Astrocyte (in vitro differentiated cells and primary cell): ENCODE data around the gene ADAP1. TPM values are rescaled to one million over a fixed set of nuclear protein-coding genes. Genes with fewer than 3 reads are reported as not detected.

Experiments used
- DNase-seq: peaks from one replicate; pipeline ENCODE4 v3.0.0-alpha.2; 2010; ENCODE audit warnings: low read depth
- FAIRE-seq: peaks from 2 replicates; lab custom pipeline; 2011; peaks lifted over from hg19 to GRCh38; lab: Jason Lieb, UNC
- H2AFZ ChIP-seq: 2 replicates; pipeline ENCODE4 v1.6.0; 2012; ENCODE audit warnings: low read depth, low read length, inconsistent platforms
- H3K27ac ChIP-seq: 2 replicates; pipeline ENCODE4 v1.5.1; 2011; ENCODE audit warnings: low read depth, low read length, inconsistent platforms
- H3K27me3 ChIP-seq: 2 replicates; pipeline ENCODE4 v1.6.0; 2011; ENCODE audit warnings: low read length, inconsistent platforms; ENCODE audit not compliant: insufficient read depth
- H3K36me3 ChIP-seq: 2 replicates; pipeline ENCODE4 v1.5.1; 2011; ENCODE audit warnings: low read length, inconsistent platforms; ENCODE audit not compliant: insufficient read depth
- H3K4me1 ChIP-seq: 2 replicates; pipeline ENCODE4 v1.5.1; 2011; ENCODE audit warnings: low read length, inconsistent platforms; ENCODE audit not compliant: insufficient read depth
- H3K4me2 ChIP-seq: 2 replicates; pipeline ENCODE4 v1.6.0; 2012; ENCODE audit warnings: low read length, inconsistent platforms
- H3K4me3 ChIP-seq: 2 replicates; pipeline ENCODE4 v1.5.1; 2011; ENCODE audit warnings: low read depth, mild to moderate bottlenecking, low read length, inconsistent platforms; ENCODE audit not compliant: insufficient read depth
- H3K79me2 ChIP-seq: 2 replicates; pipeline ENCODE4 v1.6.0; 2012; ENCODE audit warnings: mild to moderate bottlenecking, low read length, inconsistent platforms; ENCODE audit not compliant: insufficient read depth
- H3K9ac ChIP-seq: 2 replicates; pipeline ENCODE4 v1.6.0; 2012; ENCODE audit warnings: mild to moderate bottlenecking, low read length, inconsistent platforms
- H3K9me3 ChIP-seq: 2 replicates; pipeline ENCODE4 v1.5.1; 2012; ENCODE audit warnings: low read depth, mild to moderate bottlenecking, low read length, inconsistent platforms; ENCODE audit not compliant: insufficient read depth
- H4K20me1 ChIP-seq: 2 replicates; pipeline ENCODE4 v1.6.0; 2012; ENCODE audit warnings: low read length, inconsistent platforms; ENCODE audit not compliant: insufficient read depth
- H3K27ac Mint-ChIP-seq: one replicate; pipeline ENCODE4 v1.8.0; 2021; ENCODE audit warnings: mild to moderate bottlenecking, mixed read lengths; ENCODE audit not compliant: unreplicated experiment
- H3K27me3 Mint-ChIP-seq: one replicate; pipeline ENCODE4 v1.8.0; 2021; ENCODE audit warnings: low read depth, mixed read lengths; ENCODE audit not compliant: unreplicated experiment
- H3K36me3 Mint-ChIP-seq: one replicate; pipeline ENCODE4 v1.8.0; 2021; ENCODE audit warnings: low read depth, mixed read lengths; ENCODE audit not compliant: unreplicated experiment
- H3K4me1 Mint-ChIP-seq: one replicate; pipeline ENCODE4 v1.8.0; 2021; ENCODE audit warnings: low read depth, mixed read lengths; ENCODE audit not compliant: unreplicated experiment
- H3K4me3 Mint-ChIP-seq: one replicate; pipeline ENCODE4 v1.8.0; 2021; ENCODE audit warnings: mild to moderate bottlenecking, moderate library complexity, mixed read lengths; ENCODE audit not compliant: unreplicated experiment
- H3K9me3 Mint-ChIP-seq: one replicate; pipeline ENCODE4 v1.8.0; 2021; ENCODE audit warnings: mild to moderate bottlenecking, mixed read lengths; ENCODE audit not compliant: unreplicated experiment
- EZH2 ChIP-seq: IDR thresholded peaks from 2 replicates; pipeline ENCODE4 v1.6.1; 2012; ENCODE audit warnings: mild to moderate bottlenecking, low read length, inconsistent platforms; ENCODE audit not compliant: insufficient read depth
- total RNA-seq: library from RNA; stranded (reverse); gene quantifications from 2 replicates; pipeline ENCODE4 v1.2.1, GENCODE V29; 2021
- TF ChIP-seq, protein P1 (sequence below): IDR thresholded peaks from 2 replicates; pipeline ENCODE4 v1.5.1; 2011; ENCODE audit warnings: low read depth, mild to moderate bottlenecking, inconsistent platforms, low read length, moderate library complexity; ENCODE audit not compliant: insufficient read depth

The ADAP1 gene
- total RNA-seq, 1 donor from 2014 or later = 4.8 TPM

DNA sequence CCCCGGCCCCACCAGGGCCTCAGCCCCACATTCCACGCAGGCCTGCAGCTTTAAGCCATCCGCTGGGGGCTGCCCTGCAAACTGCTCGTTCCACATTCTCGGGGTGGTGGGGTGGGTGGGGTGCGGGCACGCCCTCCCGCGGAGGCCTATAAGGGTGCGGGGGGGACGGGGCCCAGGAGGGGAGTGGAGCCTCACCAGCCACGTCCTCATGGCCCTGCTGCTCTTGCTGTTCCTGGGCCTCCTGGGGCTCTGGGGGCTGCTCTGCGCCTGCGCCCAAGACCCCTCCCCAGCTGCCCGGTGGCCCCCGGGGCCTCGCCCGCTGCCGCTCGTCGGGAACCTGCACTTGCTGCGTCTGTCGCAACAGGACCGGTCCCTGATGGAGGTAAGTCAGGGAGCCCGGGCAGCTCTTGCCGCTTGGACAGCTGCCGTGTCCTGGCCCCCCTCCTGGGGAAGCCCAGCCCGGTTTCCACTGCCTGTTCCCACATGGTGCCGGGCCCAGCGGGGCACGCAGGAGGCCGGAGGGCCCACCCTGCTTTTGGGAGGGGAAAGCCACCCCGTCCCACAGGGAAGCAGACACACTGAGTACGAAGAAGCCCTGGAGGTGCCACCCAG, 28.6 kb upstream of the ADAP1 start, which contains the start of gene CYP2W1:
TSS of gene CYP2W1 (plus strand) at position 178 of the 612 bp plus-strand sequence. CDS start at position 209, 31 bp downstream.
- H3K4me1 ChIP-seq = no peaks in the 10 kb centered on the region
- Mint-ChIP-seq H3K36me3 (no peaks in the 10 kb centered on the region), H3K4me3 (no peak within 1 kb of the TSS), H3K4me1 (peaks cover 2% of the 10 kb centered on the region), H3K27ac (no peak within 1 kb of the TSS), H3K27me3 (no peaks in the 10 kb centered on the region), H3K9me3 (no peaks in the 10 kb centered on the region)
- no peak for DNase-seq
- H3K27ac ChIP-seq = no peak within 1 kb of the TSS
- H4K20me1 ChIP-seq = no peaks in the 10 kb centered on the region
- FAIRE-seq = no peak
- H2AFZ ChIP-seq = no peak within 1 kb of the TSS
- no peaks in the 10 kb centered on the region for H3K27me3 ChIP-seq
- no peaks in the 10 kb centered on the region for H3K79me2 ChIP-seq
- no peaks in the 10 kb centered on the region for H3K9me3 ChIP-seq
- TF ChIP-seq, protein P1, sequence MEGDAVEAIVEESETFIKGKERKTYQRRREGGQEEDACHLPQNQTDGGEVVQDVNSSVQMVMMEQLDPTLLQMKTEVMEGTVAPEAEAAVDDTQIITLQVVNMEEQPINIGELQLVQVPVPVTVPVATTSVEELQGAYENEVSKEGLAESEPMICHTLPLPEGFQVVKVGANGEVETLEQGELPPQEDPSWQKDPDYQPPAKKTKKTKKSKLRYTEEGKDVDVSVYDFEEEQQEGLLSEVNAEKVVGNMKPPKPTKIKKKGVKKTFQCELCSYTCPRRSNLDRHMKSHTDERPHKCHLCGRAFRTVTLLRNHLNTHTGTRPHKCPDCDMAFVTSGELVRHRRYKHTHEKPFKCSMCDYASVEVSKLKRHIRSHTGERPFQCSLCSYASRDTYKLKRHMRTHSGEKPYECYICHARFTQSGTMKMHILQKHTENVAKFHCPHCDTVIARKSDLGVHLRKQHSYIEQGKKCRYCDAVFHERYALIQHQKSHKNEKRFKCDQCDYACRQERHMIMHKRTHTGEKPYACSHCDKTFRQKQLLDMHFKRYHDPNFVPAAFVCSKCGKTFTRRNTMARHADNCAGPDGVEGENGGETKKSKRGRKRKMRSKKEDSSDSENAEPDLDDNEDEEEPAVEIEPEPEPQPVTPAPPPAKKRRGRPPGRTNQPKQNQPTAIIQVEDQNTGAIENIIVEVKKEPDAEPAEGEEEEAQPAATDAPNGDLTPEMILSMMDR = no peak
- TF ChIP-seq EZH2 = no peak
- no peak within 1 kb of the TSS for H3K9ac ChIP-seq
- no peaks in the 10 kb centered on the region for H3K36me3 ChIP-seq
- H3K4me2 ChIP-seq = no peak within 1 kb of the TSS
- H3K4me3 ChIP-seq = no peak within 1 kb of the TSS

DNA sequence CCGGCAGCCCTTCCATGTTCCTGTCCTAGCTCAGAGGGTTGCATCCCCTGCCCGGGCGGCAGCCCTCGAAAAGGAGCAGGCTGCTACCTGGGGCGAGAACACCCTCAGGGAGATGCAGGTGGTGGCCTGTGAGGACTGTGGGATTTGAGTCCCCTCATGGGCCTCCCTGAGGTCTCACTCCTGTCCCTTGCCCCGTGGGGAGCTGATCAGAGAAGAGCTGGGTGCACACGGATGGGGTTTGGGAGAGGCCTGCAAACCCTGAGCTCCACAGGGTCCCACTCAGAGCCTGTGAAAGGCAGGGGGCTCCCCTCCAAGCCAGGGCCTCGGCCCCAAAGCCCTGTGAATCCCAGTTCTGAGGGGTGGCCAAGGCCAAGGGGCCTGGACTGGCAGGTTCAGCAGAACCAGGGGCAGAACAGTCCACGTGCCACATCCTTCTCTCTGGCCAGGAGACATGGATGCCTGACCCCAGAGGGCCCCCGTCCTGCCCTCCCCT, 28.1 kb upstream of the ADAP1 start:
- no peak overlapping the region for H3K4me2 ChIP-seq
- H3K9ac ChIP-seq = no peak overlapping the region
- peaks cover 7% of the 10 kb centered on the region for H3K4me1 Mint-ChIP-seq
- H3K27ac Mint-ChIP-seq = no peak overlapping the region
- H3K4me1 ChIP-seq = no peaks in the 10 kb centered on the region
- H3K4me3 Mint-ChIP-seq = no peak overlapping the region
- TF ChIP-seq EZH2 = no peak
- TF ChIP-seq, protein P1 = no peak
- DNase-seq (no peak), FAIRE-seq (no peak)
- no peaks in the 10 kb centered on the region for H3K79me2 ChIP-seq
- H3K9me3 ChIP-seq = no peaks in the 10 kb centered on the region
- no peak overlapping the region for H3K4me3 ChIP-seq
- no peak overlapping the region for H2AFZ ChIP-seq
- no peaks in the 10 kb centered on the region for H3K27me3 Mint-ChIP-seq
- no peaks in the 10 kb centered on the region for H3K36me3 ChIP-seq
- H3K27ac ChIP-seq = no peak overlapping the region
- no peaks in the 10 kb centered on the region for H3K36me3 Mint-ChIP-seq
- H3K9me3 Mint-ChIP-seq = no peaks in the 10 kb centered on the region
- H3K27me3 ChIP-seq = no peaks in the 10 kb centered on the region
- H4K20me1 ChIP-seq = no peaks in the 10 kb centered on the region
